ENCODE measurements around the gene SUN2. TPM values are rescaled to one million over a fixed set of nuclear protein-coding genes. Genes with fewer than 3 reads are reported as not detected.
A peak's percentile ranks its signal among the peaks of the same experiment; 100 is the strongest.

The SUN2 gene
- total RNA-seq, 1 experiment from 2014 or later: 55.5 TPM

- H3K9me3 ChIP-seq (ENCODE audit: low read length): no peaks in the 10 kb centered on the region
- peaks cover 14% of the 10 kb centered on the region for H3F3A ChIP-seq (ENCODE audit: low read length, unreplicated experiment)
- no peak for TF ChIP-seq CTCF (conservative IDR thresholded peaks at IDR 0.05; ENCODE audit: low read depth, low read length)
- no peak for TF ChIP-seq EZH2 (IDR thresholded peaks at IDR 0.05; ENCODE audit: low read length, unreplicated experiment)
- TF ChIP-seq EZH2phosphoT487 (IDR thresholded peaks at IDR 0.05; ENCODE audit: borderline replicate concordance, low read length): no peak
- peak overlapping the region; percentile 88 for H3K27ac ChIP-seq (ENCODE audit: low read length)
- no peak overlapping the region for H2AFZ ChIP-seq (ENCODE audit: low read length)
- ATAC-seq (peak; percentile 54), DNase-seq (peak; percentile 77)
- no peaks in the 10 kb centered on the region for H3K27me3 ChIP-seq (ENCODE audit: low read length)
- peak overlapping the region; percentile 94 for H3K4me2 ChIP-seq (ENCODE audit: low read length)
- intact Hi-C loops (cut with micrococcal nuclease): loop anchor here (2.0 kb wide), 1 partner anchor 14 kb away; no protein-coding TSS in a partner anchor
- H3K4me3 ChIP-seq (ENCODE audit: low read length): peak overlapping the region; percentile 85
- peaks cover 23% of the 10 kb centered on the region for H4K20me1 ChIP-seq (ENCODE audit: low read length)
- ChIA-PET CTCF (no interaction called here), POLR2A (ENCODE audit: unreplicated experiment) (interaction anchor here (0.7 to 1.0 kb wide), 3 partner anchors 9 to 478 kb away, joined by 3 to 7 read pairs (median 6); partner anchors contain the start of gene GTPBP1)
- peaks cover 33% of the 10 kb centered on the region for H3K4me1 ChIP-seq (ENCODE audit: insufficient read depth, low read length)
- no peaks in the 10 kb centered on the region for H3K9me2 ChIP-seq (replicated peaks; ENCODE audit: low read length)
- no peaks in the 10 kb centered on the region; the same call in 1 of the 2 replicates for H3K36me3 ChIP-seq (ENCODE audit: low read depth, low read length)
- peak overlapping the region; percentile 39 for H3K9ac ChIP-seq (ENCODE audit: low read length)
- H3K79me2 ChIP-seq (ENCODE audit: low read length): peaks cover 77% of the 10 kb centered on the region
- no TSS peak for BruUV-seq (replicated peaks)
Measured at GRCh38 chr22:38696606-38697424, 59.0 kb downstream of the SUN2 start.

- BruUV-seq (replicated peaks): no TSS peak
- peaks cover 30% of the 10 kb centered on the region for H3K4me1 ChIP-seq (ENCODE audit: insufficient read depth, low read length)
- intact Hi-C loops (cut with micrococcal nuclease): no loop called here
- TF ChIP-seq EZH2phosphoT487 (IDR thresholded peaks at IDR 0.05; ENCODE audit: borderline replicate concordance, low read length): no peak
- no peak for TF ChIP-seq CTCF (conservative IDR thresholded peaks at IDR 0.05; ENCODE audit: low read depth, low read length)
- no peak for TF ChIP-seq EZH2 (IDR thresholded peaks at IDR 0.05; ENCODE audit: low read length, unreplicated experiment)
- H2AFZ ChIP-seq (ENCODE audit: low read length): no peak overlapping the region
- CTCF ChIA-PET: interaction anchor here (0.7 kb wide), 1 partner anchor 20 kb away, joined by 11 read pairs; no protein-coding TSS in a partner anchor
- H3K4me3 ChIP-seq (ENCODE audit: low read length): no peak overlapping the region
- ATAC-seq: no peak
- H3K79me2 ChIP-seq (ENCODE audit: low read length): peaks cover 82% of the 10 kb centered on the region
- peaks cover 14% of the 10 kb centered on the region for H3F3A ChIP-seq (ENCODE audit: low read length, unreplicated experiment)
- POLR2A ChIA-PET (ENCODE audit: unreplicated experiment): interaction anchor here (0.7 kb wide), 1 partner anchor 13 kb away, joined by 4 read pairs; the partner anchor contains the start of gene TOMM22
- no peak overlapping the region for H3K9ac ChIP-seq (ENCODE audit: low read length)
- H3K36me3 ChIP-seq (ENCODE audit: low read depth, low read length): no peaks in the 10 kb centered on the region; the same call in 1 of the 2 replicates
- no peaks in the 10 kb centered on the region for H3K9me3 ChIP-seq (ENCODE audit: low read length)
- no peak overlapping the region for H3K27ac ChIP-seq (ENCODE audit: low read length)
- H3K9me2 ChIP-seq (replicated peaks; ENCODE audit: low read length): no peaks in the 10 kb centered on the region
- no peak overlapping the region for H3K4me2 ChIP-seq (ENCODE audit: low read length)
- no peak for DNase-seq
- H4K20me1 ChIP-seq (ENCODE audit: low read length): peaks cover 23% of the 10 kb centered on the region
- no peaks in the 10 kb centered on the region for H3K27me3 ChIP-seq (ENCODE audit: low read length)
Measured at GRCh38 chr22:38694940-38695339, 60.9 kb downstream of the SUN2 start.

Measured in PC-3 (cell line).